Esophagus squamous epithelium (tissue), 4 donors: ENCODE results near the gene SUGP1.

Source experiments
- POLR2A ChIP-seq, 4 donors: fragments of 450-650 bp; IDR thresholded peaks; one replicate each; pipeline ENCODE4 v1.6.1; 2017; ENCODE audit warnings: antibody characterized with exemption in 4 of 4, mild to moderate bottlenecking in 4 of 4, moderate library complexity in 3 of 4
- TF ChIP-seq, protein P1 (sequence below), 6 experiments: fragments of 450-650 bp in 4 of 6; fragments of 200-600 bp in 2 of 6; sonication (generic) in 2 of 6; IDR thresholded peaks; one replicate each; pipeline ENCODE4 v1.5.1; 2016 to 2019; ENCODE audit warnings: antibody characterized with exemption in 6 of 6, mild to moderate bottlenecking in 4 of 6, moderate library complexity in 4 of 6

GRCh38 chr19:19324059-19324770, 3.9 kb upstream of the SUGP1 start:
- TF ChIP-seq, protein P1, sequence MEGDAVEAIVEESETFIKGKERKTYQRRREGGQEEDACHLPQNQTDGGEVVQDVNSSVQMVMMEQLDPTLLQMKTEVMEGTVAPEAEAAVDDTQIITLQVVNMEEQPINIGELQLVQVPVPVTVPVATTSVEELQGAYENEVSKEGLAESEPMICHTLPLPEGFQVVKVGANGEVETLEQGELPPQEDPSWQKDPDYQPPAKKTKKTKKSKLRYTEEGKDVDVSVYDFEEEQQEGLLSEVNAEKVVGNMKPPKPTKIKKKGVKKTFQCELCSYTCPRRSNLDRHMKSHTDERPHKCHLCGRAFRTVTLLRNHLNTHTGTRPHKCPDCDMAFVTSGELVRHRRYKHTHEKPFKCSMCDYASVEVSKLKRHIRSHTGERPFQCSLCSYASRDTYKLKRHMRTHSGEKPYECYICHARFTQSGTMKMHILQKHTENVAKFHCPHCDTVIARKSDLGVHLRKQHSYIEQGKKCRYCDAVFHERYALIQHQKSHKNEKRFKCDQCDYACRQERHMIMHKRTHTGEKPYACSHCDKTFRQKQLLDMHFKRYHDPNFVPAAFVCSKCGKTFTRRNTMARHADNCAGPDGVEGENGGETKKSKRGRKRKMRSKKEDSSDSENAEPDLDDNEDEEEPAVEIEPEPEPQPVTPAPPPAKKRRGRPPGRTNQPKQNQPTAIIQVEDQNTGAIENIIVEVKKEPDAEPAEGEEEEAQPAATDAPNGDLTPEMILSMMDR (IDR thresholded peaks at IDR 0.05) = no peak
- TF ChIP-seq POLR2A (IDR thresholded peaks at IDR 0.05) = no peak
